Activated naive CD8-positive, alpha-beta T cell treated with anti-CD3 and anti-CD28 coated beads, Interleukin-2, amount 50 U/mL, for 24 hours (primary cell): ENCODE data around the gene IL1RL2.

Experiments used
- ATAC-seq: fragments of 150-1000 bp; cut with Tn5 transposase; one replicate; pipeline ENCODE4 v1.10.0; 2021
- DNase-seq: peaks from one replicate; pipeline ENCODE4 v3.0.0; 2021
- H3K27ac Mint-ChIP-seq: one replicate; pipeline ENCODE4 v1.8.0; 2021; ENCODE audit warnings: mild to moderate bottlenecking, mixed read lengths
- H3K27me3 Mint-ChIP-seq: one replicate; pipeline ENCODE4 v1.8.0; 2021; ENCODE audit warnings: mixed read lengths
- H3K36me3 Mint-ChIP-seq: one replicate; pipeline ENCODE4 v1.8.0; 2021; ENCODE audit warnings: low read depth, mixed read lengths
- H3K4me1 Mint-ChIP-seq: one replicate; pipeline ENCODE4 v1.8.0; 2021; ENCODE audit warnings: mixed read lengths
- H3K4me3 Mint-ChIP-seq: one replicate; pipeline ENCODE4 v1.8.0; 2021; ENCODE audit warnings: mild to moderate bottlenecking, moderate library complexity, mixed read lengths
- H3K9me3 Mint-ChIP-seq: one replicate; pipeline ENCODE4 v1.8.0; 2021; ENCODE audit warnings: mixed read lengths

IL1RL2 gene

DNA sequence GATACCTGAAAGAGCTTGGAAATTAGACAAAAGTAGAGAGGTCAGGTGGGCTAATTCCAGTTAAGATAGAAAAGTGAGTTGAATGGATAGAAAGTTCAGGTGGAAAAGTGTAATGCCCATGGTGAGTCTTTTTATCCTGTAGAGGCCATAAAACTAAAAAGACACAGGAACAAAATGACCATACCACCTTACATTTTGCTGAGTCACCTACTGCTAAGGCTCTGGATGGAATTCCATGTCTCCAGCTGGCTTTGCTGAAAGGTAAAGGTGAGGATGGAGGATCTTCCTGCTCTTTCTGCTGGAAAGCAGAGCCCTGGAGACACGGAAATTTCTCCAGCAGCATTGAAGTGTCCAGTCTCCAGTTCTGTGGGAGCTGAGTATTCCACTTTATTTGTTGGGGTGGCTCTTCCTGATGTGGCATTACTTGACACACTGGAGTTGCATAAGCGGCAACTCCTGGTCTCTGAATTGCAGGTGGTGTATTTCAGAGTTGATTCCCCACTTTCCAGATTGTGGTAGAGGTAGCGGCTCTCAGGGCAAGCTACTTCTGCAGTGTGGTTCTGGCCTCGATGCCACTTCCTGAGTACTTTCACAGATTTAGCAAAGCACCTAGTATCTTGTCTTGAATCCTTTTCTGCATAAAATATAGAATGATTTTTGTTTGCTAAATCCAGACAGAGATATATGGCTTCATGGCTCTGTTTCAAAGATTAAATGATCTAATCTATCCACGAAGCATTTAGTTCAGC, 10.7 kb downstream of the IL1RL2 start:
- no peak overlapping the region for H3K4me3 Mint-ChIP-seq
- H3K4me1 Mint-ChIP-seq, result peaks cover 3% of the 10 kb centered on the region
- DNase-seq (no peak), ATAC-seq (no peak)
- no peaks in the 10 kb centered on the region for H3K9me3 Mint-ChIP-seq
- H3K36me3 Mint-ChIP-seq, result no peaks in the 10 kb centered on the region
- H3K27ac Mint-ChIP-seq, result no peak overlapping the region
- H3K27me3 Mint-ChIP-seq, result peaks cover 17% of the 10 kb centered on the region

DNA sequence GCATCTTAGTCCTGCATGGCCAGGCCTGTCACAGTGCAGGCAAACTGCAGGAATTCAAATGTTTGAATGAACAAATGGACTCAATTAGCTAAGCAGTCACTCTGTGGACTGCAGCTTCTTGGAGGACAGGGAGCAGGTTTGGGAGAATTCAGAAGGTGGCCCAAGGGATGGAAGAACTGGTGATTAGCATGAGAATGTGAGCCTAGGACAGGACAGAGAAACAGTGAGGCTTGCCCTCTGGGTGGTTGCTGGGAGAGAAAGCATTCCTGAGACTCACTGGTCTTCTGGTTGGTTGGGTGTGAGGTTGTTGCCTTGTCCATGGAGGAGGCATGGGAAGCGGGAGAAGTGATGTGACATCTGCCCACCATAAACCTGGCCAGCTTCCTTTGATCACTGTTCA, 13.7 kb downstream of the IL1RL2 start:
- Mint-ChIP-seq H3K36me3 (no peaks in the 10 kb centered on the region), H3K4me3 (no peak overlapping the region), H3K9me3 (peaks cover 20% of the 10 kb centered on the region), H3K4me1 (peaks cover 3% of the 10 kb centered on the region), H3K27ac (no peak overlapping the region), H3K27me3 (peaks cover 5% of the 10 kb centered on the region)
- no peak for DNase-seq
- ATAC-seq, result no peak

DNA sequence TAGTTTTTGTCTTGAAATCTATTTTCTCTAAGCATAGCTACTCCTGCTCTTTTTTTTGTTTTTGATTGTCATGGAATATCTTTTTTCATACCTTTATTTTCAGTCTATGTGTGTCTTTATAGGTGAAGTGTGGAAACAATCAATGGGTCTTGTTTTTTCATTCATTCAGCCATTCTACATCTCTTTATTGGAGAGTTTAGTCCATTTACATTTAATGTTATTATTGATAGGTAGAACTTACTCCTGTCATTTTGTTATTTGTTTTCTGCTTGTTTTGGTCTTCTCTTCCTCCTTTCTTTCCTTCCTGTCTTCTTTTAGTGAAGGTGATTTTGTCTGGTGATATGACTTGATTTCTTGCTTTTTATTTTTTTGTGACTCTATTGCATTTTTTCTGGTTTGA, 17.8 kb downstream of the IL1RL2 start:
- peaks cover 24% of the 10 kb centered on the region for H3K9me3 Mint-ChIP-seq
- H3K36me3 Mint-ChIP-seq, result no peaks in the 10 kb centered on the region
- no peak for DNase-seq
- H3K27ac Mint-ChIP-seq, result no peak overlapping the region
- H3K4me3 Mint-ChIP-seq, result no peak overlapping the region
- ATAC-seq, result no peak
- H3K4me1 Mint-ChIP-seq, result no peaks in the 10 kb centered on the region
- peaks cover 2% of the 10 kb centered on the region for H3K27me3 Mint-ChIP-seq

DNA sequence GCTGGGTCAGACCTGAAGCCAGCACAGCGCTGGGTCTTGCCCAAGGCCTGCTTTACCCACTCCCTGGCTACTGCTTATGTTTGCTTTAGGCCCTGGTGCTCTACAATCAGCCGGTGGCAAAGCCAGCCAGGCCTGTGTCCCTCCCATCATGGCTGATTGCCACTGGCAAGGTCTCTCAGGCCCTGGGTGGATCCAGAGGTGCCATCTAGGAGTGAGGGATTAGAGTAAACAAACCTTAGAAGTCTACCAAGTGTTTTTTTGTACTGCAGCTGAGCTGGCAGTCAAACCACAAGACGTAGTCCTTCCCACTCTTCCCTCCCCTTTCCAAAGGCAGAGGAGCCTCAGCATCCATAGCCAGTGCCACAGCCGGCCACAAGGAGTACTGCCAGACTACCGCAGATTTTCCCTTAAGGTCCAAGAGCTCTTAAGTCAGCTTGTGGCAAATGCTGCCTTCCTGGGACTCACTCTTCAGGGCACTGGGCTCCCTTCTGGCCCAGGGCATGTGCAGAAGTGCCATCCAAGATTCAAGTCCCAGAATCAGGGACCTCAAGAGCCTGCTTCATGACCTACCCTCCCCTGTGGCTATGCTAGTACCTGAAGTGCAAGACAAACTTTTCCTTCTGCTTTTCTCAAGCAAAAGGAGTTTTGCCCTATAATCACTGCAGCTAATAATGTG, 20.0 kb downstream of the IL1RL2 start:
- peaks cover 24% of the 10 kb centered on the region for H3K9me3 Mint-ChIP-seq
- H3K4me1 Mint-ChIP-seq, result no peaks in the 10 kb centered on the region
- DNase-seq (no peak), ATAC-seq (no peak)
- H3K27ac Mint-ChIP-seq, result no peak overlapping the region
- H3K36me3 Mint-ChIP-seq, result no peaks in the 10 kb centered on the region
- no peak overlapping the region for H3K4me3 Mint-ChIP-seq
- H3K27me3 Mint-ChIP-seq, result no peaks in the 10 kb centered on the region

DNA sequence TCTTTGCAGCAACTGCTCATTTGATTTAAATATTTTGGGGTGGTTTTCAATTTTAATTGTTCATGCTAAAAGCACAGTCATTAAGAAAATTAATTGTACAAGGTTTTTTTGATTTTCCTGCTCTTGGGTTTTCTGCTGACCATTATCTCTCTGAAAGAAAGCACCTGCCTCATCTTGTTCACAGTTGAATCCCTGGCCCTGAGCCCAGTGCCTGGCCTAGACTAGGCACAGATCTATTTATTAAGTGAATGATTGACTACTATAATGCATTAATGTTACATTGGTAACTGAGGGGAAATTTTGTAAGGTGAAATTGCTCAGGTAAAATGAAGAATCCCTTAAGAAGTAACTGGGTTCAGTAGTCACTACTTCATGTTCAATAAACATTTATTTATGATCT, 22.0 kb downstream of the IL1RL2 start:
- H3K9me3 Mint-ChIP-seq, result peaks cover 21% of the 10 kb centered on the region
- H3K4me1 Mint-ChIP-seq, result no peaks in the 10 kb centered on the region
- no peak for DNase-seq
- no peak for ATAC-seq
- H3K27ac Mint-ChIP-seq, result no peak overlapping the region
- no peaks in the 10 kb centered on the region for H3K27me3 Mint-ChIP-seq
- no peaks in the 10 kb centered on the region for H3K36me3 Mint-ChIP-seq
- H3K4me3 Mint-ChIP-seq, result no peak overlapping the region

DNA sequence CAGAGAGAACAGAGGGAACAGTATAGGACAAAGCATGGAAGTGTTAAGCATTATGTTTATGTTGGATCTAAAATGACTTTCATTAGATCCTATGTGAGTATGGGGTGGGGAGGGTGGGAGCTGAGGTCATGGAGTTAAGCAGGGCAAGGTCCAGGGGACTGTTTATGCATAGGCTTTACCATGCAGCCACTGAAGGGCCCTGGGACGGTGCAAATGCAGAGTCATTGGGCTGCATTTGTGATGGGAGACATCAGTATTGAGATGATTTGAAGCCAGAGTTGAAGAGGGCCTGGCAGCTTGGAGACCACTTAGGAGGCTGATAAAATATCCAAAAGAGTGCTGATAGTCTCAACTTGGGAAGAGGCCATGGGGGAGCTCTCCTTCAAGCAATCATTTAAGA, 22.7 kb downstream of the IL1RL2 start:
- H3K27me3 Mint-ChIP-seq, result no peaks in the 10 kb centered on the region
- no peak for DNase-seq
- peaks cover 15% of the 10 kb centered on the region for H3K9me3 Mint-ChIP-seq
- ATAC-seq, result no peak
- no peak overlapping the region for H3K4me3 Mint-ChIP-seq
- H3K27ac Mint-ChIP-seq, result no peak overlapping the region
- H3K4me1 Mint-ChIP-seq, result no peaks in the 10 kb centered on the region
- H3K36me3 Mint-ChIP-seq, result no peaks in the 10 kb centered on the region

DNA sequence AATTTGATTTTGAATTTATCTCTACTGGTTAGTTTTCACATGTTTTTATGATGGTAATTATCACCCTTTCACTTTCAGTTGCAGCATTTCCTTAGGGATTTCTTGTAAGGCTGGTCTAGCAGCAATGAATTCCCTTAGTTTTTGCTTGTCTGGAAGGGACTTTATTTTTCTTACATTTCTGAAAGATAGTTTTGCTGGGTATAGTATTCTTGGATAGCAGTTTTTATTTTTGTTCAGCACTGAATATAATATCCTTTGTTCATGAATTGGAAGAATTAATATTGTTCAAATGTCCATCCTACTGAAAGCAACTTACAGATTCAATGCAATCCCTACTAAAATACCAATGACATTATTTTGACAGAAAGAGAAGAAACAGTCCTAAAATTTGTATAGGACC, 30.2 kb downstream of the IL1RL2 start:
- no peak for ATAC-seq
- no peak overlapping the region for H3K27ac Mint-ChIP-seq
- peaks cover 31% of the 10 kb centered on the region for H3K9me3 Mint-ChIP-seq
- H3K4me1 Mint-ChIP-seq, result no peaks in the 10 kb centered on the region
- DNase-seq, result no peak
- H3K4me3 Mint-ChIP-seq, result no peak overlapping the region
- peaks cover 19% of the 10 kb centered on the region for H3K36me3 Mint-ChIP-seq
- no peaks in the 10 kb centered on the region for H3K27me3 Mint-ChIP-seq

DNA sequence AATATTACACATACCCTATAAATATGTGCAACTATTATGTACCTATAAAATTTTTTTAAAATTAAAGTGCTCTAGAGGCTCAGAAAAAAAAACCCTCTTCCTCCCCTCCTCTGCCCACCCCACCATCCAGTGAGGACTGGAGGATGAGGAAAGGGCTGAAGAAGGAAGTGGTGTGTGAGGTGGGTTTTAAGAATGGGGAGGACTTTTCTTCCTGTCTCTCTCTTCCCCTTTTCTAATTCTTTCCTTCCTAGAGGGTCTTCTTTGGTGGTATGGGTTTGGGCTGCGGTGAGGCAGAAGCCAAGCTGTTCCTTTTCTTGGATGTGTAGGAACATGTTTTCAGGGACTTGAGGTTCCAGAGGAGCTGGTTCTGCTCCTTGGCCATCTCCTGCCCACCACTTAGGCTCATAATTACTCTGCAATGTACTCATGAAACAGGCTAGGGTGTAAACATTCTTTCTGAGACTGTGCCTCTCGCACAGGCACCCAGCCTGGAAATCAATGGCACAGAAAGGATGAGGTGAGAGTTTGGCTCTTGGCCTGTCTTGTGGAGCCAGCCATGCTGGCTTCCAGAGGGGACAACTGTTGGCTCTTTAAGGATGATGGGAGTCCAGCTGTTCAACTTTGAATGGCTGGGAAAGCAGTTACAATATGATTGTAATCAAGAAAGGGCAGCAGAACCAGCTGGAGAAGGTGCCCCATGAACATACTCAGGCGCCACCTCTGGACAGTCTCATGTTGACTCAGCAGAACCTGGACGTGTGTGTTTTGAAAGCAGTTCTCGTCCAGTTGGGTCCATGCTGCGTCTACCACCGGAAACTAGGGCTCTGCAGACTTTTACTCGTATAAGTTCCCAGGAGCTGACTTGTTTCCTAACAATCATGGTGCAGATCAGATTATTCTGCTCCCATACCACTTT, 38.3 kb downstream of the IL1RL2 start:
- no peak for ATAC-seq
- H3K9me3 Mint-ChIP-seq, result peaks cover 7% of the 10 kb centered on the region
- H3K4me3 Mint-ChIP-seq, result no peak overlapping the region
- no peak overlapping the region for H3K27ac Mint-ChIP-seq
- H3K27me3 Mint-ChIP-seq, result no peaks in the 10 kb centered on the region
- H3K4me1 Mint-ChIP-seq, result peaks cover 47% of the 10 kb centered on the region
- DNase-seq, result no peak
- peaks cover 2% of the 10 kb centered on the region for H3K36me3 Mint-ChIP-seq

DNA sequence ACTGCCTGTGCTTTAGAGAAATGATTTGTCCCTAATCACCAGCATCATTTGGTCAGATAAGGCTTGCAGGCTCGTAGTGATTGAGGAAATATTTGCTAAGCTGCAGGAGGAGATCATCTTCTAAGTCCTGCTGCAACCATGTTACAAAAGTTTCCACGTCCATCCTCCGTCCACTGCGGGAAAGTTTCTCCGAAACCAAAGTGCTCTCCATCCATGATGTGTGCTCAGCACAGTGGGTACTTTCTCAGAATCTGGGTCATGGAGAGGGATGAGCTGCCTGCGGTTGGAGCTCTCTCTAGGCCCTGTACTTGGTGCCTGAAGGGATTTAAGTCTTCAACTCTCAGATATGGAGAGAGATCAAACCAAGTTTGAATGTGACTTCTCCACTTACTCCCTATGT, 39.3 kb downstream of the IL1RL2 start:
- H3K36me3 Mint-ChIP-seq, result peaks cover 2% of the 10 kb centered on the region
- H3K27ac Mint-ChIP-seq, result peak overlapping the region; percentile 43
- ATAC-seq (no peak), DNase-seq (no peak)
- H3K4me1 Mint-ChIP-seq, result peaks cover 54% of the 10 kb centered on the region
- no peak overlapping the region for H3K4me3 Mint-ChIP-seq
- H3K9me3 Mint-ChIP-seq, result peaks cover 7% of the 10 kb centered on the region
- H3K27me3 Mint-ChIP-seq, result no peaks in the 10 kb centered on the region

DNA sequence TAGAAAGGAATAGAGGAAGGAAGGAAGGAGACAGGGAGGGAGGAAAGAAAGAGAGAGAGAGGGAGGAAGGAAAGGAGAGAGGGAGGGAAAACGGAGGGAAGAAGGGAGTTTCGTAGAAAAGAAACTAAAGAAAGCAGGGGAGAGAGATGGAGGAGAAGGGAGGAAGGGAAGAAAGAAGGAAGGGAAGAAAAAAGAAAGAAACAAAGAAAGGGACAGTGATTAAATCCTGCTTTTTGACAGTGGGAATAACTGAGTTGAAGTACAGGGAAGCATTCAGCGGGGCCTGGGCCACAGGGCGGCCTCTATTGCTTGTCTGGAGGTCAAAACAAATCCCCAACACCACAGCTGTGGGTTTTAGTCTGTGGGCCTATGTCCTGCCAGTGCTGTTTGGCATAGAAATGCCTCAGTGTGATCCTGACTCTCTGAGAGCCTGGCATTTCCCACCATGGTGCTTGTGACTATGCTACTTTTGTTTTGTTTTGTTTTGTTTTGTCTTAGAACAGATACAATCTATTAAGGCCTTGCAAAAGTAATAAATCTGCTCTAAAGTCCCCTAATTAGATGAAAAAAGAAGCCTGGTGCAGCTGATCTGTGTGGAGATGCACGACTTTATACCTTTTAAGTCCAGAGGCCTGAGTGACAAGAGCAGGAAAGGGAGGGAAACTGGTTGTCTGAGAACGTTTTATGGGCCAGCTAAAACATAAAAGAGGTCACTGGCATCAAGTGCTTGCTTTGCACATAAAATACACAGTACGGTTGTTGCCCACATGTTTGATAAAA, 40.0 kb downstream of the IL1RL2 start:
- H3K4me1 Mint-ChIP-seq, result peaks cover 54% of the 10 kb centered on the region
- H3K4me3 Mint-ChIP-seq, result peak overlapping the region; percentile 47
- peaks cover 7% of the 10 kb centered on the region for H3K9me3 Mint-ChIP-seq
- peak overlapping the region; percentile 85 for H3K27ac Mint-ChIP-seq
- DNase-seq (no peak), ATAC-seq (no peak)
- H3K36me3 Mint-ChIP-seq, result peaks cover 2% of the 10 kb centered on the region
- no peaks in the 10 kb centered on the region for H3K27me3 Mint-ChIP-seq

DNA sequence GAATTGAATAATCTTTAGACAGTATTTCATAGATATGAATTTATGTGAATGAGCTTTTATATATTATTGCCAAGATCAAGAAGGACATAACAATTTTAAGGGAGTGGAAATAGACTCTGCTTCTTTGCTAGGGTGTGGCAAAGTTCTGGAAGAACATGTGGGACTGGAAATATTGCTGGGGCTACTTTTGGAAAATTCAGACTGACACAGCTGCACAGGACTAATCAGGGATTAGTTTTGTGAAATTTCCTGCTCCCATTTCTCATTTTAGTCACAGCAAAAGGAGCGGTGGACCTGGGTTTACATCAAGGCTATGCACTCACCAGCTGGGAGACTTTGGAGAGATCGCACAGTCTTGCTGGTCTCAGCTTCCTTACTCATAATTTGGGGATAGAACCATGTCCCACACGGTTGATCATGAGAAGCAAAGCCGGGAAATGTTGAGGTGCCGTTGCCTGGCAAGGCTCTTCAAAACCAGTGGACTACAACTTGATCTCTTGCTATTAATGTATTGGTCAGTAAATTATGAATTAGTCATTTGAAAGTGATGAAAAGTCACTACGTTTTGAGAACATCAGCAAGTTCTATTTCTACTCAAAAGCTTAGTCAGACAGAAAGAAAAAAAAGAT, 42.4 kb downstream of the IL1RL2 start:
- peaks cover 57% of the 10 kb centered on the region for H3K4me1 Mint-ChIP-seq
- H3K36me3 Mint-ChIP-seq, result peaks cover 2% of the 10 kb centered on the region
- H3K27ac Mint-ChIP-seq, result peak overlapping the region; percentile 85
- peaks cover 5% of the 10 kb centered on the region for H3K9me3 Mint-ChIP-seq
- H3K4me3 Mint-ChIP-seq, result no peak overlapping the region
- no peaks in the 10 kb centered on the region for H3K27me3 Mint-ChIP-seq
- ATAC-seq (no peak), DNase-seq (no peak)

DNA sequence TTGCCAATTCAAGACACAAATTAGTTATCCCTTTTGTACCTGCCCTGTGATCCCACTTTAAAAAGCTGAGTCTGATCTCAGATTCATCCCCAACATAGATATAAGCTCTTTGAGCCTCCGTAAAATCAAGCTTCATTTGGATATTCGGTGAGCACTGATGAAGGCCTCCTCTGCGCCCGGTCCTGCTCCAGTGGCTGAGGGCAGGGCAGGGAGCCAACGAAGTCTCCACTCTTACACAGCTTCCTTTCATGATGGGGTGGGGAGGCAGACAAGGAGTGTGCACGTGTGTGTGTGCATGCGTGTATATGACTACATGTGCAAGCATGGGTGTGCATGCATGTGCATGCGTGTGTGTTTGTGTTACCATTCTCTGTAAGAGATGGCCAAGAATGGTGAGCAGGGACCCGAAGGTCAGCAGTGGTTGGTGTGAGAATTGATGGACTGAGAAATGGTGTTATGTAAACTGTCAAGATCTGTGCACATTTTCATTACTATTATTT, 43.6 kb downstream of the IL1RL2 start:
- ATAC-seq (no peak), DNase-seq (no peak)
- Mint-ChIP-seq H3K4me3 (no peak overlapping the region), H3K27me3 (no peaks in the 10 kb centered on the region), H3K27ac (no peak overlapping the region), H3K36me3 (peaks cover 2% of the 10 kb centered on the region), H3K4me1 (peaks cover 64% of the 10 kb centered on the region), H3K9me3 (no peaks in the 10 kb centered on the region)

DNA sequence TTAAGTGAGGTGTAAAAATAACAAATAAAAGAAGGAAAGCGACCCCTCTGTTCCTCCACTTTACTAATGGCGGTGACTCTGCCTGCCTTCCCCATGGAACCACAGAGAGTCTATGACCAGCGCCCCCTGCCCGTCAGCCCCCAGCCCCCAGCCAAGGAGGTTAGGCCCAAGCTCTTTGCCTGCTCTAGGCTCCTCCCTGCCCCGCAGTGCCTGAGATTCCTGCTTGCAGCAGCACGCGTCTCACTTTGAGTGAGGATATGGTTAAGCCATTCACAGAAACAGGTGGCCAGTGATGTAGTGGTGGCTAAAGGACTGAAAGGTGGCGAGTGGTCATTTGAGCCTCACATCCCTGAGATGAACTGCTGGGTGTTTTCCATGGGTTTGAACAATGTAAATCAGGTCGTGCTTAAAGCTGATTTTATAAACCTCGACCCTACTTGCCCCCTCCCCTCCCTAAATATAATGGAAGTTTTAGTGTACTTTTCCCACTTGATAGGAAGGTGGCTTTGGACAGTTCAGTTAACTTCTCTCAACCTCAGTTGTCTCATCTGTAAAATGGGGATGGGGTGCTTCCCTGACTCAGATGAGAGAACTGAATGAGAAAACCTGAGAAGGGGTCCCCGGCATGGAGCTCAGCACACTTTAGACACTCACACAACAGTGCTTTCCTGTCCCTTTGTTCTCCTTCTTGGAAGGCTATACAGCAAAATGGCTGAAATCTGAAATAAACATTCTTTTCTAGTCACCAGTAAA, 46.5 kb downstream of the IL1RL2 start:
- no peak overlapping the region for H3K27ac Mint-ChIP-seq
- ATAC-seq (no peak), DNase-seq (no peak)
- H3K36me3 Mint-ChIP-seq, result no peaks in the 10 kb centered on the region
- H3K4me3 Mint-ChIP-seq, result no peak overlapping the region
- H3K4me1 Mint-ChIP-seq, result peaks cover 61% of the 10 kb centered on the region
- H3K27me3 Mint-ChIP-seq, result peaks cover 4% of the 10 kb centered on the region
- H3K9me3 Mint-ChIP-seq, result no peaks in the 10 kb centered on the region
